ENCODE measurements around the gene TBL1X.

Gene TBL1X

GRCh38 chrX:9587642-9588041 lies 122.8 kb downstream of the TBL1X start:
- no peak for DNase-seq (ENCODE audit: low read depth)

DNA sequence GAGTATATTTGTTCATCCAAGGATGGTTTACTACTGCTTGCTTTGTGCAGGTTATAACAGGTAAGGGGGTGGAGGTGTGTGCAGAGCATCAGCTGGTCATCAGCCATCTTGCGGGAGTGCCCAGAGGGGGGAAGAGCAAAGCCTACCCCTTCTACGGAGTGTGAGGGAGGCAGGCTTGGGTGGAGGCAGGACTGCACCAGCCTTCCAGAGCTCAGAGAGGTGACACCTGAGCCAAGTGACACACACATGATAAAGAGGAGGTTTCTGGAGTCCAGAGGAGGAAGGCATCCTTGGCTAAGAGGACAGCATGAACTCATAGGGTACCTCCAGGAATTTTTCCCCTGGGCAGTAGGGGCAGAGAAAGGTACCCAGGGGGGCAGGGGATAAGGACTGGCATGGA lies 126.6 kb downstream of the TBL1X start:
- no peak for DNase-seq (ENCODE audit: low read depth)

DNA sequence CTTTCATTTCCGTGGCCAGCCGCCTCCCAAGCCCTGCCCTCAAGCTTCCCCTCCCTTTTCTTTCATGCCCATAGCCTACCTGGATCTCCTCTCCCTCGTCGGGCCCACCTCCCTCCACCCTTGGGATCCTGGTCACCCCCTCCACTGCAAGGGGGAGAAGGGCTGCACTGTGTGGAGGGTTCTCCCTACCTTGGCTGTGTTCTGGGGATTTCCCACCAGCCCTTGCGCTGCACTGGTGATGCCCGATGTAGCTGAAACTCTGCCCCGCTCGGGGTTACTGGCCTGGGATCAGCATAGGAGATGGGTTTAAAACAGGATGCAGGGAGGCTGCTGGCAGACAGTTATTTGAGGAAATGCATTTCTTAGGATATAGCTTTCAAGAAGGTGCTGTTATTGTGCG lies 128.9 kb downstream of the TBL1X start:
- no peak for DNase-seq (ENCODE audit: low read depth)

- no peak for DNase-seq (ENCODE audit: low read depth)
These were observed 130.3 kb downstream of the TBL1X start for GRCh38 chrX:9595174-9595573.

DNA sequence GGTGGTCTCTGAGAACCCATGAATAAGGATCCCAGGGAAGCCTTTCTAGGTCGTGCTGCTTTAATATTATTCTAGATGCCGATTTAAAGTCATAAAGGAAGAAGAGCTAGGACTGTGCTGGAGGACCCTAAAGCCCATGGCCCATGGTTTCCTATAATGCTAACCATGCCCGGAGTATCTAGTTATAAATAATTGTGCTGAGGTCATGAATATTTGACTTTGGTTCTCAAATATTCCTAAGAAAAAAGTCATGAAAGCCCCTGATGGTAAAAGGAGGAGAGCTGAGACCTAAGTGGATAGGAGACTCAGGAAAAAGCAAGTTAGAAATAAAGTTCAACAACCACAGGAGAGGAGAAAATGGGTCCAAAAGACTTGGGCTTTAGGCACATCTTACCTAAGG lies 132.0 kb downstream of the TBL1X start:
- no peak for DNase-seq (ENCODE audit: low read depth)

GRCh38 chrX:9597361-9598035 lies 132.6 kb downstream of the TBL1X start:
- no peak for DNase-seq (ENCODE audit: low read depth)

GRCh38 chrX:9598344-9598743 lies 133.5 kb downstream of the TBL1X start:
- no peak for DNase-seq (ENCODE audit: low read depth)

GRCh38 chrX:9604111-9604907 lies 139.5 kb downstream of the TBL1X start:
- no peak for DNase-seq (ENCODE audit: low read depth)

DNA sequence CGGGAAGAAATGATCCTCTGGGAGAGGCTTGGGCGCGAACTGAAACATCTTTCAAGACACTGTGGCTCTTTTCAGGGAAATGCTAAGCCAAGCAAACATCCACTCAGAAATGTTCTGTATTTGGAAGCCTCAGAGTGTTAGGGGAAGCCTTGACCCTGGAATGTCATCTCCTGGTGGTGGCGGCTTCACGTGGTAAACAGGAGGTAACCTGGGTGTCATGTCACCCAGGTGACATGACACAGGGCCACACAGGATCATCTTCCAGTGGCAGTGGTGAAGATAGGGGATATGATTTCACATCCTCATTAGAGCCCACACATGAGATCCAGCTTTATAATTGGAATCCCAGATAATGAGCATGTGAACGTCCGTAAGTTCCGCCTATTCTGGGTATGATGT lies 140.0 kb downstream of the TBL1X start:
- no peak for DNase-seq (ENCODE audit: low read depth)

GRCh38 chrX:9605484-9605883 lies 140.6 kb downstream of the TBL1X start:
- DNase-seq (ENCODE audit: low read depth), result no peak

DNA sequence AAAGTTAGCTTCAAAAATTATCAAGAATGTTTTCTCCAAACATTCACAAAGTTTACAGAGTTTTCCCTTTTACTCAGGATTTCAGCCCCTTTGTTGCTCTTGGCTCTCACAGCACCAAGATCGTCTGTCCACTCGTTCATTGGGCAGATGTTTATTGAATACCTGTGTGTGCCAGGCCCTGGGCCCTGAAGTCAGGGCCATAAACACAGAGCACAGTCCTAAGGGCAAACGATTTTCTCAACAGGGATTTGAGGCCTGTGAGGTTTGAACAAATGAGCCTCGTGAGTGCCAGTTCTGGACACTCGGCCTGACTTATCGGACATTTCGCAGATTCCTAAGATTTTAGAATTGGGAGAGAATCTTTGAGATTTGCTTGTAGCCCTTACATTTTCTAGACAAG lies 142.1 kb downstream of the TBL1X start:
- DNase-seq (ENCODE audit: low read depth), result no peak

DNA sequence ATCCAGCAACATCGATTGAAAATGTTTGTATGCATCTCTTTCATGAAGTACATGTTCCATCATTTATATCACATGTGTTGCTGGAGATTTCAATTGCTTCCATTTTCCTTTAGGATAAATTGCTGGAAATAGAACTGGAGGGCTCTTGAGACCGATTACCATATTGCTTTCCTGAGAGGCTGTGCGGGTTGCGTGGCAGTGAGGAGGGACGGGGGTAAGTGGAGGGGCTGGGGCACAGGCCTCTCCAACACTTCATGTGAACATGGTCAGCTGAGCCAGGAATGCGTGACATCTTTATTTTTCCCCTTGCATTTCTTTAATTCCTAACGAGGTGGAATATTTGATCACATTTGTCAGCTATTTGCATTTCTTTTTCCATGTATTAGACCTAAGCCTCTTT lies 144.6 kb downstream of the TBL1X start:
- DNase-seq (ENCODE audit: low read depth), result no peak

GRCh38 chrX:9609987-9610386 lies 145.1 kb downstream of the TBL1X start:
- no peak for DNase-seq (ENCODE audit: low read depth)

DNA sequence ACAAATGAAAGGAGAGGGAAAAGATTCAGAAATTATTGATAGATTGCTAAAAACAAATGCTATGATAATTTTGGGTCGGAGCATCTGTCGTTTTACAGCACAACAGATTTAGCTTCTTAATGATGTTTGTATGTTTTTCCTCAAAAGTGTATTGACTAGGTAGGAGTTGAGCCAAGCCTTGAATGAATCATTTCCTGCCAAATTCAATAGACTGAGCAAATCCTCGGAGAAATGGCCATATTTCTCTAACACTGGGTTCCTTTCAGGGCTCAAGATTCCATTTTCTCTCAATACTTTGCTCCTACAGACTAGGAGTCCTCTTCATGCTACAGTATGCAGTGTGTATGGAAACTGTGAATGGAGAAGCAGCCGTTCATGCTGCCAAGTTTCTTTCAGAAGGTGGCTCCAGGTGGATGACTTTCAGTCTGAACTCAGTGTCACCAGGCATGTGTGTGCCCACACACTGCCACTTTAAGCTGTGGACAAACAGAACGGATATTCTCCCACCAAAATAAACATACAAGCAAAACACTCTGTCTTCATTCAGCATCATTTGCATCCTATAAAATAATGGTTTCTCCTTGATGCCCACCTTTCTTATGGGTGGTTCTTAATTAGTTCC lies 146.0 kb downstream of the TBL1X start:
- DNase-seq (ENCODE audit: low read depth), result no peak

DNA sequence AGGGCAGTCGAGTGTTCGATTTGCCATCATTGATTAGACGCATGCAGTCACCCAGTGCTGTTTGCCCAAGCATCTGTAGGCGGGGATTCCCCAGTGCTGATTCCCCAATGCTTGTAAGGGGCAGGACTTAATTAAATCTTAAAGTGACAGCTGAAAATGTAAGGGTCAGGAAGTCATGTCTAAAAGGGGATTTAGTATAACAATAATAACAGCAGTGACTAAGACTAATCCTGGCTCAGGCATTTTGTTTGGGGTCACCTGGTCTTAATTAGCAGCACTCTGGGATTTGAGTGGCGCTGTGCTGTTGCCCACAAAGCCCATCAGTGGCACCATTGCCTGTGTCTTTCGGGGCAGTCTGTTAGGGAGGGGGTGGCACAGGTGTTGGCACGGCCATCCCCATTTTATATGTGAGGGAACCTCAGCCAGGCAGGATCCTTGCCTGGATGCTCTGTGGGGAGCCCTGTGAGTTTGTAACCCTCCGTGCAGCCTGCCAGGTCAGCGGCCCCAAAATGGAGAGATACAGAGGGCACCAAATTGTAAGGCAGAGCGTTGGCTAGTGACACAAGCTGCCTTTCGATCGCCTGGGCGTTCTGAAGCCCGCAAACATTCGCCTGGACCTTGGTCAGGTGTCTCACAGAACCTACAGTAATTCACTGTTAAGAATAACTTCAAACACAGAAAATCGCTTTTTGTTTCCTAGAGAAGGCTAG lies 146.7 kb downstream of the TBL1X start:
- no peak for DNase-seq (ENCODE audit: low read depth)

DNA sequence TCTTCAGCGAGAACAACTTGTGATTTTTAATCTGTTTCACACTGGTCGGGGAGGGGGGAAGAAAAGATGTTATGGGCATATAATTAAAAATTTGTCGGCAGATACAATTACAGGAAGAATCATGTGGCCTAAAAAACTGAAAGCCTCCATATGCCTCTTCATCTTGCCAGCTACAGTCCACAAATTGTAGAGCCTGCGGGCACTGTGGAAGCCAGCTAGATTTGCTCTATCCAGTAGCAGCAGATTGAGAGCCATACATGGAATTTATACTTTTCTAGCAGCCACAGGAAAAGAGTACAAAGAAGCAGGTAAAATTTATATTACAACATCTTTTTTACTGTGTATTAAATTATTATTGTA lies 147.3 kb downstream of the TBL1X start:
- DNase-seq (ENCODE audit: low read depth), result no peak

DNA sequence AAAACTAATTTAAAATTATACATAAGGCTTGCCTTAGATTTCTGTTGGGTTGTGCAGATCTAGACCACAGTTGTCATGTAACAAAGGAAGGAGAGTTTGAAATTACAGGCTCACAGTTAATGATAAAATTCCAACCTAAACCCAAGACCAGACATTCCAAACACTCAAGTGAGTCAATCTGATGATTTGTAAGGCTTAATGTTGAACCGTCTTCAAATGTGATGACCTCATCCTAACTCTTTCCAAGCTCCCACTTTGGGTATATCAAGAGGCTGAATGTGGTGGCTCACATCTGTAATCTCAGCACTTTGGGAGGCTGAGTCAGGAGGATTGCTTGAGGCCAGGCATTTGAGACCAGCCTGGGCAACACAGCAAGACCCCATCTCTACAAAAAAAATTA lies 149.2 kb downstream of the TBL1X start:
- DNase-seq (ENCODE audit: low read depth), result no peak

DNA sequence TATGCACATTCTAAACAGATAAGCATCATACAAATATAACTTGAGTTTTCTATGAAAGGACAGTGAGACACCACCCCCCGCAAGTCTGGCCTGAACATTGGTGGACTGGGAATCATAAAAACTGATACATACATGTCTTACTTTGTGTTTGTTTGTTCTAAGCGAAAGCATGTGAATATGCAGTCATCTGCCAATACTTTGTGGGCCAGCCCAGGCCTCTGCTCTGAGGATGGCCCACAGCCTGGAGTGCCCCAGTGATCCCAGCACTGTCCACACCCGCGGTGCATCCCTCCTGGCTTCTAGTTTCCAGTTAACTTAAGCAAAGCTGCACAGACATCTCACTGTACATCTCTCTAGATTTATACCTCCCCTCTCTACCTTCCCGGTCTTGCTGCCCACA lies 154.3 kb downstream of the TBL1X start:
- no peak for DNase-seq (ENCODE audit: low read depth)

DNA sequence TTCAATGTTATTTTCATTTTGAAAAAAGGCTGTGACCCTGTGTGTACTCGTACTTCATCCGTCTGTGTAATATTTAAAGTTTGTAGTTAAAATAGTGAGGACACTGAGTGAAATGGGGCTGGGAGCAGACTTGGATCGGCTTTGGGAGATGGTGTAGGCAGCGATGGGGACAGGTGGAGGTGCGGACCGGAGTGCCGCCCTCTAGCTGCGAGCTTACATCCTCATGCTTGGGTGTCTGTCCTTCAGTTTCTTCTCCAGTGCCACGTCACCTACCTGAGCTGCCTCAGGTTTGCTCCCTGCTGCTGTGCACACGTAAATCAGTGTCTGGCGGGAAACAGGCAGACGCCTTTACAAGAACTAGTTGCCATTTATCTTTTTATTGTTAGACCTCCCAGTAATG lies 154.7 kb downstream of the TBL1X start:
- DNase-seq (ENCODE audit: low read depth), result no peak

DNA sequence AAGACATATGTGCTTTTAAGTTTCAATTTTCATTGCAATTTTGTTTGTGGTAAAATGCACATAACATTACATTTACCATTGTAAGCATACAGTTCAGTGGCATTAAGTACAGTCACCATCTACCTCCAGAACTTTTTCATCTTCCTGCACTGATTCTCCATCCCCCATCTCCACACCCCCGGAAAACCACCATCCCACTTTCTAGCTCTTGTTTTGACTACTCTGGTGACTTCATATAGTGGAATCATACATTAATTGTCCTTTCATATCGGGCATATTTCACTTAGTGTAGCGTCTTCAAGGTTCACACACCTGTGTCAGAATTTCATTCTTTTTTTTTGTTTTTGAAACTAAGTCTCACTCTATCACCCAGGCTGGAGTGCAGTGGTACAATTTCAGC lies 157.3 kb downstream of the TBL1X start:
- no peak for DNase-seq (ENCODE audit: low read depth)

GRCh38 chrX:9626379-9626778 lies 161.5 kb downstream of the TBL1X start:
- no peak for DNase-seq (ENCODE audit: low read depth)

GRCh38 chrX:9627922-9628321 lies 163.1 kb downstream of the TBL1X start:
- DNase-seq (ENCODE audit: low read depth), result no peak

Data from stimulated activated CD4-positive, alpha-beta T cell treated with anti-CD3 and anti-CD28 coated beads, Interleukin-2, amount 100 ng/mL, for 4 hours (primary cell).